H9 (cell line): ENCODE data around the gene FBL. TPM values are rescaled to one million over a fixed set of nuclear protein-coding genes. Genes with fewer than 3 reads are reported as not detected.

Experiments used
- DNase-seq: peaks from one replicate; pipeline ENCODE4 v3.0.0-alpha.2; 2017
- H2AFZ ChIP-seq: one replicate; pipeline ENCODE4 v1.6.1; 2013; ENCODE audit warnings: mild to moderate bottlenecking, low read length, control low read depth, moderate library complexity
- H2AK5ac ChIP-seq: 2 replicates; pipeline ENCODE4 v1.6.1; 2013; ENCODE audit warnings: low read length, control low read depth, mixed read lengths; ENCODE audit not compliant: insufficient read length
- H2BK120ac ChIP-seq: one replicate; pipeline ENCODE4 v1.6.1; 2013; ENCODE audit warnings: low read depth, mild to moderate bottlenecking, low read length, control low read depth, inconsistent platforms; ENCODE audit not compliant: poor library complexity, severe bottlenecking
- H2BK12ac ChIP-seq: 2 replicates; pipeline ENCODE4 v1.6.1; 2013; ENCODE audit warnings: low read length, control low read depth, mixed read lengths, low read depth; ENCODE audit not compliant: insufficient read length
- H2BK15ac ChIP-seq: 2 replicates; pipeline ENCODE4 v1.6.1; 2013; ENCODE audit warnings: low read depth, low read length, control low read depth
- H2BK20ac ChIP-seq: one replicate; pipeline ENCODE4 v1.6.1; 2013; ENCODE audit warnings: low read depth, mild to moderate bottlenecking, low read length, control low read depth, inconsistent platforms; ENCODE audit not compliant: poor library complexity, severe bottlenecking
- H2BK5ac ChIP-seq: 2 replicates; pipeline ENCODE4 v1.6.1; 2013; ENCODE audit warnings: low read length, control low read depth, mixed read lengths; ENCODE audit not compliant: insufficient read length
- H3K14ac ChIP-seq: 2 replicates; pipeline ENCODE4 v1.6.1; 2013; ENCODE audit warnings: low read length, control low read depth; ENCODE audit not compliant: insufficient read depth
- H3K18ac ChIP-seq: 2 replicates; pipeline ENCODE4 v1.6.1; 2013; ENCODE audit warnings: low read depth, mild to moderate bottlenecking, mixed read lengths, low read length, control low read depth; ENCODE audit not compliant: insufficient read length
- H3K23ac ChIP-seq: 2 replicates; pipeline ENCODE4 v1.6.1; 2013; ENCODE audit warnings: low read length, control low read depth, mixed read lengths, low read depth; ENCODE audit not compliant: insufficient read length
- H3K23me2 ChIP-seq: 2 replicates; pipeline ENCODE4 v1.6.1; 2013; ENCODE audit warnings: low read depth, mild to moderate bottlenecking, mixed read lengths, low read length, control low read depth; ENCODE audit not compliant: insufficient read length, poor library complexity, severe bottlenecking
- H3K27ac ChIP-seq: 2 replicates; pipeline ENCODE4 v1.5.1; 2013; ENCODE audit warnings: low read length, control low read depth, mixed read lengths, low read depth; ENCODE audit not compliant: insufficient read length
- H3K27me3 ChIP-seq: 2 replicates; pipeline ENCODE4 v1.6.1; 2013; ENCODE audit warnings: low read length, control low read depth, inconsistent platforms; ENCODE audit not compliant: insufficient read depth
- H3K4ac ChIP-seq: 2 replicates; pipeline ENCODE4 v1.6.1; 2013; ENCODE audit warnings: low read depth, mild to moderate bottlenecking, control low read depth, inconsistent platforms, low read length, moderate library complexity
- H3K4me1 ChIP-seq: 2 replicates; pipeline ENCODE4 v1.6.1; 2013; ENCODE audit warnings: low read length, control low read depth, inconsistent platforms; ENCODE audit not compliant: insufficient read depth
- H3K4me2 ChIP-seq: 2 replicates; pipeline ENCODE4 v1.6.1; 2013; ENCODE audit warnings: low read length, control low read depth, mixed read lengths; ENCODE audit not compliant: insufficient read length, insufficient read depth
- H3K56ac ChIP-seq: 2 replicates; pipeline ENCODE4 v1.6.1; 2013; ENCODE audit warnings: low read depth, mild to moderate bottlenecking, mixed read lengths, low read length, control low read depth; ENCODE audit not compliant: insufficient read length
- H3K79me1 ChIP-seq: 2 replicates; pipeline ENCODE4 v1.6.1; 2013; ENCODE audit warnings: low read depth, mild to moderate bottlenecking, moderate library complexity, low read length, control low read depth, inconsistent platforms; ENCODE audit not compliant: insufficient read depth, poor library complexity, severe bottlenecking
- H3K79me2 ChIP-seq: 2 replicates; pipeline ENCODE4 v1.6.1; 2013; ENCODE audit warnings: low read length, control low read depth, inconsistent platforms; ENCODE audit not compliant: insufficient read depth
- H3K9ac ChIP-seq: 2 replicates; pipeline ENCODE4 v1.6.1; 2013; ENCODE audit warnings: low read length, control low read depth, mixed read lengths; ENCODE audit not compliant: insufficient read length; ENCODE audit errors: extremely low read depth
- H3K9me3 ChIP-seq: one replicate; pipeline ENCODE4 v1.6.1; 2013; ENCODE audit warnings: low read depth, low read length, inconsistent platforms; ENCODE audit not compliant: control insufficient read depth
- H3T11ph ChIP-seq: one replicate; pipeline ENCODE4 v1.6.1; 2013; ENCODE audit warnings: mild to moderate bottlenecking, low read length, control low read depth, inconsistent platforms
- H4K20me1 ChIP-seq: one replicate; pipeline ENCODE4 v1.6.1; 2013; ENCODE audit not compliant: control insufficient read depth, insufficient read length, insufficient read depth
- H4K5ac ChIP-seq: 2 replicates; pipeline ENCODE4 v1.6.1; 2013; ENCODE audit warnings: low read depth, mild to moderate bottlenecking, mixed read lengths, low read length, control low read depth; ENCODE audit not compliant: insufficient read length
- H4K8ac ChIP-seq: replicated peaks from 2 replicates; pipeline ENCODE4 v1.6.1; 2013; ENCODE audit warnings: low read length, control low read depth, mixed read lengths, low read depth; ENCODE audit not compliant: insufficient read length
- H4K91ac ChIP-seq: 2 replicates; pipeline ENCODE4 v1.6.1; 2013; ENCODE audit warnings: low read depth, mild to moderate bottlenecking, moderate library complexity, mixed read lengths, low read length, control low read depth; ENCODE audit not compliant: insufficient read length
- H3K27ac Mint-ChIP-seq, 3 experiments: 2 replicates in 2 of 3; 3 replicates in 1 of 3; pipeline ENCODE4 v1.8.0; 2020 to 2021; ENCODE audit warnings: mixed read lengths in 3 of 3, mild to moderate bottlenecking in 1 of 3, moderate library complexity in 1 of 3
- H3K27me3 Mint-ChIP-seq: 2 replicates; pipeline ENCODE4 v1.8.0; 2021; ENCODE audit warnings: low read depth, mild to moderate bottlenecking, moderate library complexity, mixed read lengths
- H3K36me3 Mint-ChIP-seq, 3 experiments: 2 replicates in 2 of 3; 3 replicates in 1 of 3; pipeline ENCODE4 v1.8.0; 2020 to 2021; ENCODE audit warnings: low read depth in 3 of 3, mixed read lengths in 3 of 3; ENCODE audit not compliant: insufficient read depth in 1 of 3
- H3K4me1 Mint-ChIP-seq, 2 experiments: 2 replicates each; pipeline ENCODE4 v1.8.0; 2020; ENCODE audit warnings: mixed read lengths in 2 of 2
- H3K4me3 Mint-ChIP-seq, 2 experiments: 2 replicates in 1 of 2; 3 replicates in 1 of 2; pipeline ENCODE4 v1.8.0; 2020 to 2021; ENCODE audit warnings: mild to moderate bottlenecking in 2 of 2, mixed read lengths in 2 of 2, moderate library complexity in 1 of 2
- H3K9me3 Mint-ChIP-seq, 2 experiments: 2 replicates in 1 of 2; 3 replicates in 1 of 2; pipeline ENCODE4 v1.8.0; 2020; ENCODE audit warnings: mild to moderate bottlenecking in 2 of 2, mixed read lengths in 2 of 2, moderate library complexity in 1 of 2
- WGBS: extraction: QIAGEN DNeasy Blood & Tissue Kit; methylation state at CpG from one replicate; pipeline ENCODE4 v1.1.7; 2013; ENCODE audit warnings: missing lambda C conversion rate, low lambda C conversion rate, mixed read lengths; ENCODE audit not compliant: insufficient read length; ENCODE audit errors: extremely low coverage; 5-methylcytosine and 5-hydroxymethylcytosine counted together
- total RNA-seq: library from RNA; stranded (reverse); gene quantifications from 2 replicates; pipeline ENCODE4 v1.2.1, GENCODE V29; 2021
- TF ChIP-seq, protein P1 (sequence below): fragments of 200-600 bp; sonication (generic); conservative IDR thresholded peaks from 3 replicates; pipeline ENCODE4 v1.8.0; 2021; ENCODE audit warnings: antibody characterized with exemption, mild to moderate bottlenecking

The FBL gene
- total RNA-seq, 1 experiment from 2014 or later: 625 TPM

DNA sequence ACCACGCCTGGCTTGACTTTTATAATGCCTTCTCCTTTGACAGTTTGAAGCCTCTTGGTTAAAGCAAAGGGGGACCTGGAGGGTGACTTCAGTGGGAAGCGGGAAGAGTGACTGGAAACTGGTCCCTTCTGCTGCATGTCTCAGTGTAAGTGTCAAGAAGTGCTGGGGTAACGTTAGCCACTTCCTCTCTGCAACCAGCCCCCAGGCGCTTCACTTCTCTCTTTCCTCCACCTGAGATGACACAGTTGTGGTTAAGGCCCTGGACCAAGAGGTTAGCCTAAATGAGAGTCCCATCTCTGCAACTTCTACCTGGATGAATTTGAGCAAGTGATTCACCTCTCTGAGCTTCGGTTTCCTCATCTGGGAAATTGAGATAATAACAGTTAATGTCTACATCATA, 51.2 kb downstream of the FBL start:
- Histone ChIP-seq H3K9ac (no peak overlapping the region), H2BK20ac (no peak overlapping the region), H4K91ac (no peak overlapping the region), H3K56ac (no peak overlapping the region), H3K23ac (no peak overlapping the region), H2BK15ac (no peak overlapping the region), H3K79me2 (no peaks in the 10 kb centered on the region), H2BK120ac (no peak overlapping the region), H3K14ac (no peak overlapping the region), H3T11ph (no peak overlapping the region), H2BK12ac (no peak overlapping the region), H3K27ac (no peak overlapping the region), H3K18ac (no peak overlapping the region), H3K9me3 (no peaks in the 10 kb centered on the region), H4K8ac (no peak overlapping the region), H3K4me1 (no peaks in the 10 kb centered on the region; the same call in 1 of the 2 replicates), H3K4me2 (no peak overlapping the region), H3K27me3 (no peaks in the 10 kb centered on the region), H4K20me1 (no peaks in the 10 kb centered on the region), H3K23me2 (peaks cover 3% of the 10 kb centered on the region), H4K5ac (no peak overlapping the region), H2AK5ac (no peak overlapping the region), H2AFZ (no peak overlapping the region), H3K4ac (no peak overlapping the region), H2BK5ac (no peak overlapping the region), H3K79me1 (no peaks in the 10 kb centered on the region)
- TF ChIP-seq, protein P1, sequence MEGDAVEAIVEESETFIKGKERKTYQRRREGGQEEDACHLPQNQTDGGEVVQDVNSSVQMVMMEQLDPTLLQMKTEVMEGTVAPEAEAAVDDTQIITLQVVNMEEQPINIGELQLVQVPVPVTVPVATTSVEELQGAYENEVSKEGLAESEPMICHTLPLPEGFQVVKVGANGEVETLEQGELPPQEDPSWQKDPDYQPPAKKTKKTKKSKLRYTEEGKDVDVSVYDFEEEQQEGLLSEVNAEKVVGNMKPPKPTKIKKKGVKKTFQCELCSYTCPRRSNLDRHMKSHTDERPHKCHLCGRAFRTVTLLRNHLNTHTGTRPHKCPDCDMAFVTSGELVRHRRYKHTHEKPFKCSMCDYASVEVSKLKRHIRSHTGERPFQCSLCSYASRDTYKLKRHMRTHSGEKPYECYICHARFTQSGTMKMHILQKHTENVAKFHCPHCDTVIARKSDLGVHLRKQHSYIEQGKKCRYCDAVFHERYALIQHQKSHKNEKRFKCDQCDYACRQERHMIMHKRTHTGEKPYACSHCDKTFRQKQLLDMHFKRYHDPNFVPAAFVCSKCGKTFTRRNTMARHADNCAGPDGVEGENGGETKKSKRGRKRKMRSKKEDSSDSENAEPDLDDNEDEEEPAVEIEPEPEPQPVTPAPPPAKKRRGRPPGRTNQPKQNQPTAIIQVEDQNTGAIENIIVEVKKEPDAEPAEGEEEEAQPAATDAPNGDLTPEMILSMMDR: no peak
- H3K27ac Mint-ChIP-seq: no peak overlapping the region
- no peak for DNase-seq
- no peaks in the 10 kb centered on the region for H3K9me3 Mint-ChIP-seq
- H3K4me1 Mint-ChIP-seq: peaks cover 22 to 33% of the 10 kb centered on the region in 2 experiments
- no peaks in the 10 kb centered on the region for H3K36me3 Mint-ChIP-seq
- H3K4me3 Mint-ChIP-seq: no peak overlapping the region
- no peaks in the 10 kb centered on the region for H3K27me3 Mint-ChIP-seq
- no CpG with 5 or more reads among the region's 5 CpGs for WGBS
